Left ventricle myocardium inferior (tissue), 1 donor: Measurements from ENCODE around the gene TPM1. TPM values are rescaled to one million over a fixed set of nuclear protein-coding genes. Genes with fewer than 3 reads are reported as not detected.
"Not testable (repeated sequence)": the region's sequence is repeated elsewhere in the genome, so short reads cannot be mapped to it uniquely, and the experiment has no call there.

Experiments used
- DNase-seq: peaks from one replicate; pipeline ENCODE4 v3.0.0-alpha.2; 2020
- H3K27ac ChIP-seq: fragments of 200-600 bp; replicated peaks from 2 replicates; pipeline ENCODE4 v1.8.0; 2021
- H3K27me3 ChIP-seq: fragments of 200-600 bp; 2 replicates; pipeline ENCODE4 v1.8.0; 2021; ENCODE audit warnings: low read depth
- H3K36me3 ChIP-seq: fragments of 200-600 bp; 2 replicates; pipeline ENCODE4 v1.8.0; 2021
- H3K4me1 ChIP-seq: fragments of 200-600 bp; 2 replicates; pipeline ENCODE4 v1.8.0; 2021
- H3K4me3 ChIP-seq: fragments of 200-600 bp; 2 replicates; pipeline ENCODE4 v1.8.0; 2021; ENCODE audit warnings: mild to moderate bottlenecking, moderate library complexity
- H3K9me3 ChIP-seq: fragments of 200-600 bp; replicated peaks from 2 replicates; pipeline ENCODE4 v1.8.0; 2021
- intact Hi-C: fragments of 100-400 bp; cut with micrococcal nuclease; formaldehyde crosslinking; loops from one replicate; pipeline ENCODE4 v1.11.0; 2022
- total RNA-seq: library from RNA; stranded (reverse); fragmentation: NEBNext Ultra II Directional; extraction: Animal tissue kit (Norgen Biotek cat#: 25700); gene quantifications from one replicate; pipeline ENCODE4 v1.2.1, GENCODE V29; 2021
- TF ChIP-seq, protein P1 (sequence below): fragments of 200-600 bp; IDR thresholded peaks from 2 replicates; pipeline ENCODE4 v1.8.0; 2021; ENCODE audit warnings: antibody characterized with exemption, mild to moderate bottlenecking, borderline replicate concordance
- donor health status: DM: no; HTN: yes; CAD: no; lungs with severe emphysema.

Gene TPM1
- total RNA-seq, 1 donor from 2014 or later = 12,604 TPM

DNA sequence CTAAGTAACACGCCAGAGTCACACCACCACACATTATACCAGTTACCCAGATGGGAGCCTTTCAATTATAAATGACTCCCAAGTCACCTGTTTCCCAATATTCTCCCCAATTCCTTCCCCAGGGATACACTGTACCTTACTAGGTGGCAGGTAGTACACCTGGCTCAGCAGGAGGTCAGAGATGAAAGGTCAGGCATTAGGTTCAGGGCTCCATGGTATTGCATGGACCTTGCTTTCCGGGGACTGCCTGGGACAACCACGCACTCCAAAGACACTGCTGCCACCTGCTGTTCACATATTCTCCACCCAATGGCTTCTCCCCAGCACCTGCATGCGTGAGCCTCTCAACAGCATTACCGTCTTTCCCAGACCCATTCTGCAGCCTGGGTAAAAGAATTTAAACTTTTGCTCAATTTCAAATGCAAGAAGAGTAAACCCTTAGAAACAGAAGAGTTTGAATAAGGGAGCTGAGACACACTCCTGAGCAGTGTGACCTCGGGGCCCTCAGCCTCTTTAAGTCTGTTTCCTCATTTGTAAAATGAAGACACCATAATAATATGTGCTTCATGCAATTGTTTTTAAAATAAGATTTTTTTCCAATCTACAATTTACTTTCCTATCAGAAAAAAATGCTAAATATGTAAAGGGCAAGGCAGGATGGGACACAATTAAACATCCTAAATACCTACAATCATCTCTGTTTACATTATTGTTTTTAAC, 51.1 kb downstream of the TPM1 start:
- Histone ChIP-seq H3K36me3 (no peaks in the 10 kb centered on the region), H3K4me1 (peaks cover 34% of the 10 kb centered on the region), H3K27ac (peak overlapping the region; percentile 26), H3K4me3 (no peak overlapping the region), H3K27me3 (no peaks in the 10 kb centered on the region), H3K9me3 (no peaks in the 10 kb centered on the region)
- TF ChIP-seq, protein P1, sequence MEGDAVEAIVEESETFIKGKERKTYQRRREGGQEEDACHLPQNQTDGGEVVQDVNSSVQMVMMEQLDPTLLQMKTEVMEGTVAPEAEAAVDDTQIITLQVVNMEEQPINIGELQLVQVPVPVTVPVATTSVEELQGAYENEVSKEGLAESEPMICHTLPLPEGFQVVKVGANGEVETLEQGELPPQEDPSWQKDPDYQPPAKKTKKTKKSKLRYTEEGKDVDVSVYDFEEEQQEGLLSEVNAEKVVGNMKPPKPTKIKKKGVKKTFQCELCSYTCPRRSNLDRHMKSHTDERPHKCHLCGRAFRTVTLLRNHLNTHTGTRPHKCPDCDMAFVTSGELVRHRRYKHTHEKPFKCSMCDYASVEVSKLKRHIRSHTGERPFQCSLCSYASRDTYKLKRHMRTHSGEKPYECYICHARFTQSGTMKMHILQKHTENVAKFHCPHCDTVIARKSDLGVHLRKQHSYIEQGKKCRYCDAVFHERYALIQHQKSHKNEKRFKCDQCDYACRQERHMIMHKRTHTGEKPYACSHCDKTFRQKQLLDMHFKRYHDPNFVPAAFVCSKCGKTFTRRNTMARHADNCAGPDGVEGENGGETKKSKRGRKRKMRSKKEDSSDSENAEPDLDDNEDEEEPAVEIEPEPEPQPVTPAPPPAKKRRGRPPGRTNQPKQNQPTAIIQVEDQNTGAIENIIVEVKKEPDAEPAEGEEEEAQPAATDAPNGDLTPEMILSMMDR = peak; percentile 93
- intact Hi-C loops = loop anchor here (5.0 kb wide), 2 partner anchors 46 to 311 kb away; no protein-coding TSS in a partner anchor
- peak; percentile 75 for DNase-seq

DNA sequence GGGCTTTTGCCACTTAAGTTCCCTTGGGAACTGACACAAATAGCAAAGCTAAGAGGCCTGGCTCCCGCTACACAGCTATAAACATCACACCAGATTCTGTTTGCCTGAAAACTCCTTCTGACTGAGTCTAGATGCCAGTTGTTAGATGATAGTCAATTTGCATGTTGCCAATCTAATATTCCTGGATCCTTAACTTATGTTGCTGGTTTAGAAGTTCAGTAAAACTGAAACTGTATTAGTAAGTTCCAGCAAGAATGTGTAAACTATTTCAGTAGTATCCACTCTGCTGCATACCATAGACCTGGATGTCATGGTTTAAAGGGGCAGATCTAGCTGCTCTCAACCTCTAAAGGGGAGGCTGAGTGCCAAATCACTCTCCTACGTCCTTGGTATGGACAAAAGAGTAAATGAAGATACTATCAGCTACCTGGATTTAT, 52.0 kb downstream of the TPM1 start:
- TF ChIP-seq, protein P1 = no peak
- no peaks in the 10 kb centered on the region for H3K9me3 ChIP-seq
- no peaks in the 10 kb centered on the region for H3K27me3 ChIP-seq
- peaks cover 26% of the 10 kb centered on the region for H3K4me1 ChIP-seq
- H3K27ac ChIP-seq = peak overlapping the region; percentile 26
- no peak for DNase-seq
- no peak overlapping the region for H3K4me3 ChIP-seq
- intact Hi-C loops = loop anchor here (5.0 kb wide), 2 partner anchors 47 to 312 kb away; no protein-coding TSS in a partner anchor
- H3K36me3 ChIP-seq = no peaks in the 10 kb centered on the region

DNA sequence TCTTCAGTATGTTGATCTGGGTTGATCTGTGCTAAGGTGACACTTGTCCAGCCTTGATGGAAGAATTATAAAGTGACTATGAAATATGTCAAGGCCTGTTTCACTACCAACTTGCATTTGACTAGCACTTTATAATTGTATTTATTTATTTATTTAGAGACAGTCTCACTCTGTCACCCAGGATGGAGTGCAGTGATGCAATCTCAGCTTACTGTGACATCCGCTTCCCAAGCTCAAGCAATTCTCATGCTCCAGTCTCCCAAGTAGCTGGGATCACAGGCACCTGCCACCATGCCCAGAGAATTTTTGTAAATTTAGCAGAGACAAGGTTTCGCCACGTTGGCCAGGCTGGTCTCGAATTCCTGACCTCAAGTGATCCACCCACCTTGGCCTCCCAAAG, 53.6 kb downstream of the TPM1 start:
- Histone ChIP-seq H3K4me1 (peaks cover 18% of the 10 kb centered on the region), H3K27ac (no peak overlapping the region), H3K36me3 (no peaks in the 10 kb centered on the region), H3K9me3 (no peaks in the 10 kb centered on the region), H3K4me3 (no peak overlapping the region), H3K27me3 (no peaks in the 10 kb centered on the region)
- intact Hi-C loops = no loop called here
- TF ChIP-seq, protein P1 = no peak
- DNase-seq = no peak

DNA sequence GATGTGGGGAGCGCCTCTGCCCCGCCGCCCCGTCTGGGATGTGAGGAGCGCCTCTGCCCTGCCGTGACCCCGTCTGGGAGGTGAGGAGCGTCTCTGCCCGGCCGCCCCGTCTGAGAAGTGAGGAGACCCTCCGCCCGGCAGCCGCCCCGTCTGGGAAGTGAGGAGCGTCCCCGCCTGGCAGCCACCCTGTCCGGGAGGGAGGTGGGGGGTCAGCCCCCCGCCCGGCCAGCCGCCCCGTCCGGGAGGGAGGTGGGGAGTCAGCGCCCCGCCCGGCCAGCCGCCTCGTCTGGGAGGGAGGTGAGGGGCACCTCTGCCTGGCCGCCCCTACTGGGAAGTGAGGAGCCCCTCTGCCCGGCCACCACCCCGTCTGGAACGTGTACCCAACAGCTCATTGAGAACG, 56.4 kb downstream of the TPM1 start:
- H3K4me3 ChIP-seq, H3K9me3 ChIP-seq, DNase-seq, H3K27me3 ChIP-seq, H3K27ac ChIP-seq, intact Hi-C loops, H3K36me3 ChIP-seq: not testable (repeated sequence)
- peaks cover 11% of the 10 kb centered on the region for H3K4me1 ChIP-seq

DNA sequence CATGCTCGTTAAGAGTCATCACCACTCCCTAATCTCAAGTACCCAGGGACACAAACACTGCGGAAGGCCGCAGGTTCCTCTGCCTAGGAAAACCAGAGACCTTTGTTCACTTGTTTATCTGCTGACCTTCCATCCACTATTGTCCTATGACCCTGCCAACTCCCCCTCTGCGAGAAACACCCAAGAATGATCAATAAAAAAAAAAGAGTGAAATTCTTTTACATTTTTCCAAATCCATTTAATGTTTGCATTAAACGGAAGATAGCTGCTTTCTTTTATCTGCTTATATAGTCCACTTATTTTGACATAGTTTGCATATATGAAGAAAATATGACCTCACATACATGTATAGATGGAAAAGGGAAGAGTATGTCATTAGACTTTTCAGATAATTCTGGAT, 57.0 kb downstream of the TPM1 start:
- H3K9me3 ChIP-seq, DNase-seq, H3K27me3 ChIP-seq, H3K4me1 ChIP-seq, H3K36me3 ChIP-seq, intact Hi-C loops, H3K4me3 ChIP-seq, H3K27ac ChIP-seq: not testable (repeated sequence)

DNA sequence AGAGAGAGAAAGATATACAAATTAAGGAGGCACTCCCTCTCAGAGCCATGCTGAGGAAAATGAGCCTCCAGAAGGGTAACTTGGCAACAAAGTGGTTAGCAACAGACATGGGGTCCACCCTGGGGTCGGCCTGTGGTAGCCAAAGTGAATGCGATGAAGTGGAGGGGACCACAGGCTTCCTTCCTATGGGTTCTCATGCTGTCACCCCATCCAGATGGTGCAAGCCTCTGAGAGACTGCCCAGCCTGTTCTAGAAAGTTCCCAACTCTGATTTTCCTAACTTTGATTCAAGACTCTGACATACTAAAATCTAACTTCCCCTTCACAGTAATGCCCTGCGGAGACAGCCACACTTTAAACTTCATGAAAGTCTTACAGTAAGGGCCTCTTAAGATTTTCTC, 60.9 kb downstream of the TPM1 start:
- DNase-seq = no peak
- no peaks in the 10 kb centered on the region for H3K27me3 ChIP-seq
- no peaks in the 10 kb centered on the region for H3K36me3 ChIP-seq
- H3K4me3 ChIP-seq = no peak overlapping the region
- no peaks in the 10 kb centered on the region for H3K9me3 ChIP-seq
- intact Hi-C loops = no loop called here
- TF ChIP-seq, protein P1 = no peak
- no peak overlapping the region for H3K27ac ChIP-seq
- no peaks in the 10 kb centered on the region for H3K4me1 ChIP-seq
